NCI-H187 (cell line): ENCODE measurements around the gene DOCK11.

Experiments
- DNase-seq, 2 experiments: peaks; one replicate each; lab custom pipeline; 2025; lab: John Stamatoyannopoulos, UW

The DOCK11 gene

DNA sequence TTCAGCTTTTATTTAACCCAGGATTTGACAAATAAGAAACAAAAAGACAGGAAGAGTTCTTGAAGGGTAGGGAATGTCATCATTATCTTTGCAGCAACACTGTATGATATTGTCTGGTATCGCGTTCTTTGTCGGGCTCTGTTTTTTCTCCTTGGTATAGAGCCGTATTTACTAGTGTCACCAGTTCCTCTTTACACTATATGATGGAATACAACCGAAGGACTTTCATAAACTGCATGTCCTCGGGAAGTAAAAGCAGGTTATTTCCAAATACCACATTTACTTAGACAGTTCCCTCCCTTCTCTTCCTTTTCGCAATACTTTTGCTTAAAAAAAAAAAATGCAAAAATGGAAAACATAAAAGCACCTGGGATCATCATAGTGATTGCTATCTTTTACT, 135.2 kb downstream of the DOCK11 start:
- DNase-seq, result no peak

DNA sequence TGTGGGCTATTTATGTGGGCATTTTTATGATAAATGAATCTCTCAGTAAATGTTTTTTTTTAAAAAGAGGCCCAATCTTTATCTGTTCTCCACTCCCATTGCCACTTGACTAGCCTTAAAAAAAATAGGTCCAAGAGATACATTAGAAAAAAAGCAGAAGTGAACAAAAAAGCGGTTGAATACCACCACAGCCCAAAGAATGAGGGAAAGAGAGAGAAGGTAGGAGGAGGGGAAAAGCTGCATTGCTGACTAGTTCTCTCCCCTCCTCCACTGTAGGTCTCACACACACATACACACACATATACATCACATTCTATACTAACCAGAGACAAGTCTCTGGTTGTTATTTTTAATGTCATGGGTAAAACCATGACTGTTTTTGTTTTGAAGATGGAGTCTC, 136.0 kb downstream of the DOCK11 start:
- no peak for DNase-seq

DNA sequence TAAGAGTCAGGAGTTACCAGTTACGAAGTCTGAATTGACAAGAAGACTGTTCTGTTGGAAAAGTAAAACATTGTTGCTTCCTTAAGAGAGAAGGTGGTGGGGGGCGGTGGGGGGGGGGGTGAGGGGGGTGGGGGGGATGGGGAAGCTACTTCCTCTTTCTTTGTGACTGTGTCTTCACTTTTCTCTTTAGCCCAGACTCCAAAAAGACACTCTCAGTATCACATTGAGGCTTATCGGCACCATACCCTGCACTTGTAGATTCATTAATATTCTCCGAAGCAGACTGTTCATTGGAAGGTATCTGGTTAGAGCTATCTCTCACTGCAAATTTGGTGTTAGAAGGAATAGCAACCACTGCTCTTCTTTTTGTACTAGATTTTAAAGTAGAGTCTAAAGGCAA, 137.2 kb downstream of the DOCK11 start:
- DNase-seq, result no peak

DNA sequence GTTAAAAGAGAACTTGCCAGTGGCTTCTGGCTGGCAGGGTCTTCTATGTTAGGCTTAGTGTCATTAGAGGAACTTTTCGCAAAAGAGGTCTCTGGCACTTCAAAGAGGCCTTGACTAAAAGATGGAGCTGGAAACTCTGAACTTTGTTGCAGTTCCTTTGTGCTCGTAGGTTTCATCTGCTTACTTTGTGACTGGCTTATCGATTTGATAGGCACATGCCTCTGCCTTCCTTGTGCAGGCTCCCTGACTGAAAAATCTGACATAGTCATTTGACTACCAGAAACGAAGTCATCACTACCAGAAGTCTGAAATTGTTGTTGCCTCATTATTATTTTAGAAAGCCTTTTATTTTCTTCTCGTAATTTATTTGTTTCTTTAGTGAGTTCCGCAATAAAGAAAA, 137.9 kb downstream of the DOCK11 start:
- no peak for DNase-seq

DNA sequence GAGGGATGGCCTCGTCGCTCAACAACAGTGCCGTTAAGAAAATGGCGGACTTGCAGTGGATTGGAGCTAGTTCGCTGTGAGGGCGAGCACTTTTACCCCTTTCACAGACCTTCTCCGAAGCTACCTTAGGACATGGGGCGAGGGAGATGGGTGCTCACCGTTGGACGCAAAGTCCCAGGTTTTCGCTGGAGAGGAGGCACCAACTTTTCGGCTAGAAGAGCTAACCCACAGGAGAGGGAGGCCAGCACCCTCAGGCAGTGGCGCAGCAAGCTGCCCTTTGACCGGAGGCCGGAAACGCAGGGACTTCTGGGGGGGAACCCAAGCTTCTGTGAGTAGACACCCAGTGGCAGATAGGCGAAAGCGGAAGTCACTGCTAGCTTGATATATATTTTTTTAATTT, 138.7 kb downstream of the DOCK11 start:
- no peak for DNase-seq

DNA sequence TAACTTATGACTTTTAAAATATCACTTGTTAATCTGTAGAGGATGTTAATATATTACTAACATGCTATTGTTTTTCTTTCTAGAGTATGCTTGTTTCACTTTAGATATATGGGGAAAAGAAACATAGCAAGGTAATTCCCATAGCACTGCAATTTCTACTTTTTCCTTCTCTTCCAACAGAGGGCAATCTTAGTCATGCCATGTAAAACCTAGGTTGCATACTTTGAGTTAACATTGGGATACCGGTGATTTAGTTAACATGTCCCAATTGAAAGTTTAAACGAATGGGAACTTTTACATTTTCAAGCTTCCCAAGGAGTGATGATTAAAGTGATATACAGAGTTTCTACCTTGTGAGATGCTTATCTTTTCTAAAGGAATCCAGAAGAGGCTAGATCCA, 142.4 kb downstream of the DOCK11 start:
- DNase-seq, result no peak

DNA sequence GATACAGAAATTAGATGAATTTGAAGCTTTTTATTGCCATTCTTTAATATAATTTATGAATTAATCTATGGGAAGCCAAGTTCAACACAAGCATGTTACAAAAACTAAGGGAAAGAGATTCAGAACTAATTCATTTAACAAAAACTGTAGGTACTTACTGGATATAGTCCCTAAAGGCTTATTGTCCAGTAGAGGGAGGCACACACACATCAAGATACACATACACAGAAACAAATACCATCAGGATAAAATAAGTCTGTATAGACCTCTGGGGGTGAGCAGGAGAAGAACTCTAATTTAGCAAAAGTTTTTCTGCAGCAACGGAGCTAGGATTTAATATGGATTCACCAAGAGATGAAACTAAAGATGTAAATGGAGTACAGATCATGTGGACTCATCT, 148.8 kb downstream of the DOCK11 start:
- no peak for DNase-seq

DNA sequence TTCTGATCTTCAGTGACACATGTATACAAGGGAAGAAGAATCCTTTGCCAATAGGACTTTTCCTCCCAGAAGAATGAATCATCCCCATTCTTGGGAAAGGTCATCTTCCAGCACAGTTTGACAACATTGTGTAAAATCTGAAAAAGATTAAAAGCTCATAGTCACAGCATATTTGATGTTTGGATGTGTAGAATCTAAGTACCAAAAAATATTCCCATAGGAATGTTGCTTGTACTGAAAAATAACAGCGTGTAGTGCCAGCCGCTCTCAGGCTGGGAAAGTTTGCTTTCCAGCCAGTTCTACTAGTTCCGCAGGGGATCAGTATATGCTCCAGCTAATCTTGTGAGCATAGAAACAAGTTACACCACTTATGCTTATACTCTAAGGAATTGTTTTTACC, 157.1 kb downstream of the DOCK11 start:
- DNase-seq, result no peak

DNA sequence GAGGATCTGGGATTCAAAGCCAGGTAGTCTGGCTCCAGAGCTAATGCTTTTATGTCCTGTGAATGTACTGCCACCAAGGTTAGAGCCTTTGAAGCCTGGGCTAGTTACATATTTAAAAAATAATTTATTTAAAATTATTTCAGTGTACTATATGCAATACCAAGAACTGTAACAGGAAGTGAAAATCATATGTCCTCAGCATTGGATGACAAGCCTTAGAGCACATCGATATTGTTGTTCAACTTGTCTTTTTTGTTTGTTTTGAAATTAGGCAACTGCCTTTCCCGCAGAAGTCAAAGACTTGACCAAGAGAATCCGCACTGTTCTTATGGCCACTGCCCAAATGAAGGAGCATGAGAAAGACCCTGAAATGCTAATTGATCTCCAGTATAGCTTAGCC, 158.7 kb downstream of the DOCK11 start:
- DNase-seq, result no peak

DNA sequence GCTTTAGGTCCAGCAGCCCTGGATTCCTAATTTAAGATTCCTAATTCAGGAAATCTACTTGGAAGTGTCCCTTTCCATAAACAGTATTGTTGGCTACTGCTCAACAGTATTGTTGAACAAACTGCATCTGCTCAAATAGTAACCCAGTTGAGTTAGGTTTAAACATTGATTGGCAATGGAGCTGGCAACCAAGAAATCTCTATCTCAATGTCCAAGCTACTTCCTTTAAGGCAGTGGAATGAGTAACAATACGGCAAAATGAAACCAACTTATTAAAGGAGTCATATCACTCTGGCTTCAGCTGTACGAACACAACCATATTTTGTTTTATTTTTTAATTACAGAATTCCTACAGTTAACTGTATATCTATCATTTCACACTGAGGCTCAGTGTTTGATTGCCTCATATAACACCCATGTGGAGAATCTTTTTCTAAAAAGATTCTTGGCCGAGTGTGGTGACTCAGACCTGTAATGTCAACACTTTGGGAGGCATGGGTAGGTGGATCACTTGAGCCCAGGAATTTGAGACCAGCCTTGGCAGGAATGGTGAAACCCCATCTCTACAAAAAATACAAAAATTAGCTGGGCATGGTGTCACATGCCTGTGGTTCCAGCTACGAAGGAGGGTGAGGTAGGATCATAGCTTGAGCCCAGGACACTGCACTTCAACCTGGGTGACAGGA, 160.1 kb downstream of the DOCK11 start:
- no peak for DNase-seq

DNA sequence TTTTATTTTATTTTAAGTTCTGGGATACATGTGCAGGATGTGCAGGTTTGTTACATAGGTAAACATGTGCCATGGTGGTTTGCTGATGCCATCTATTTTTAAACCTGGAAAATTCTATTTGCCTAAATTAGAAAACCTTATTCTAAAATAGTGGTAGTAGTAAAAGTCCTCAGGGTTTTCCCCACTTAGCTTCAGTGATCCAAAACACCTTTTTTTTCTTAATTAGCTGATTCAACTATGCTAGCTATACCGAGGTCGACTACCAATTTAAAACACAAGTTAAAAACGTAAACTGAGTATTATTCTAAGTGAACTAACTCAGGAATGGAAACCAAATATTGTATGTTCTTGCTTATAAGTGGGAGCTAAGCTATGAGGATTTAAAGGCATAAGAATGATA, 161.8 kb downstream of the DOCK11 start:
- no peak for DNase-seq

DNA sequence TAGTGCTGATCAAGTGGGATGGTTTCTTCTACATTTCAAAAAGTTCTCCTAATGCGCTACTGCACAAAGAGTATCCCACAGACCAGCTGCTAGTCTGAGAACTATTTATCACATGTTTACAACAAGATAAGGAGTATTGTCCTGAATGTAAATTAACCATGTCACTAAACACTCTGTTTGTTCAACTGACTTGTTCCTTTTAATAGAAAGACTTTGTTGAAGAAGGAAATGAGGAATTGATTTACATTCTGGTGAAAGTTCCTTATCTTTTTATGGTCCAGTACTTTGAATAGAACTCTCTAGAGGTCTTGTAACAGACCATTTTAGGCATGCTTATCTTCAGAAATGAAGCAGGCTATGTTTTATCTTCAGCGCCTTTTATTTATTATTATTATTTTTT, 164.5 kb downstream of the DOCK11 start:
- DNase-seq, result no peak

DNA sequence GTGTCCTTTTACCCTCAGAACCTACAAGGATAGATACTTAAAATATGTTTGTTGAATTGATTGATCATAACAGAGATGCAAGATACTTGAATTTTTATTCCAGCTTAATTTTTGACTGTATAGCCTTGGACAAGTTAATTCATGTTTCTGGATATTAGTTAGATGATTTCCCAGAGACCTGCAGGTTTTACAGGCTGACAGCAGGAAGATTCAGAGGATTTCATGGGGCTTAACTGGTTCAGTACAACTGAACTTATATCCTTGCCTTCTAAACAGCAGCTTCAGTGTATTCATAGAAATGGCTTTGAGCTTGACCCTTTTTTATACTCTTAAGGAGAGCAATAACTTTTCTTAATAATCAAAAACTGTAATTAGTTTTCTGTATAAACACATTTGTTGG, 169.6 kb downstream of the DOCK11 start:
- DNase-seq, result no peak

DNA sequence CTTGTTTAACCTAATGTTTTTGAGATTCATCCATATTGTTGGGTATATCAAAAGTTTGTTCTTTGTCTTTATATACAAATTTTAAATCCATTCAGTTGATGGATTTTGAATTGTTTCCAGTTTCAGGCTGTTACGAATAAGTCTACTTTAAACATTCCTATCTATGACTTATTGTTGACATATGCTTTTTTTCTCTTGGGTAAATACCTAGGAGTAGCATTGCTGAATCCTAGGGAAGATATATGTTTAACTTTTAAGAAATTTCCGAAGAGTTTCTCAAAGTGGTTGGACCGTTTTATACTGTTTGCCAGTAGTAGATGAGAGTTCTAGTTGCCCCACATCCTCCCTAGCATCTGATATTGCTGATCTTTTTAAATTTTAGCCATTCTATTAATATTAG, 170.9 kb downstream of the DOCK11 start:
- DNase-seq, result no peak

DNA sequence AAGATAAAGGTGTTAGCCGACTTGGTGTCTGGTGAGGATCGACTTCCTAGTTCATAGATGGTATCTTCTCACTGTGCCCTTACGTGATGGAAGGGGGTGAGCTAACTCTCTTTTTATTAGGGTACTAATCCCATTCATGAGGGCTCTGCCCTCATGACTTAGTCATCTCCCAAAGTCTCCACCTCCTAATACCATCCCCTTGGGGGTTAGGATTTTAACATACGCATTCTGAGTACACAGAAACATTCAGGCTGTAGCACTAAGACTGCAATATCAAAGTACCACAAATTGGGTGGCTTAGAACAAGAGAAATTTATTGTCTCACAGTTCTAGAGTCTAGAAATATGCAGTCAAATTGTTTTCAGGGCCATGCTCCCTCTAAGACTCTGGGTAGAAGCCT, 173.8 kb downstream of the DOCK11 start:
- DNase-seq, result no peak

DNA sequence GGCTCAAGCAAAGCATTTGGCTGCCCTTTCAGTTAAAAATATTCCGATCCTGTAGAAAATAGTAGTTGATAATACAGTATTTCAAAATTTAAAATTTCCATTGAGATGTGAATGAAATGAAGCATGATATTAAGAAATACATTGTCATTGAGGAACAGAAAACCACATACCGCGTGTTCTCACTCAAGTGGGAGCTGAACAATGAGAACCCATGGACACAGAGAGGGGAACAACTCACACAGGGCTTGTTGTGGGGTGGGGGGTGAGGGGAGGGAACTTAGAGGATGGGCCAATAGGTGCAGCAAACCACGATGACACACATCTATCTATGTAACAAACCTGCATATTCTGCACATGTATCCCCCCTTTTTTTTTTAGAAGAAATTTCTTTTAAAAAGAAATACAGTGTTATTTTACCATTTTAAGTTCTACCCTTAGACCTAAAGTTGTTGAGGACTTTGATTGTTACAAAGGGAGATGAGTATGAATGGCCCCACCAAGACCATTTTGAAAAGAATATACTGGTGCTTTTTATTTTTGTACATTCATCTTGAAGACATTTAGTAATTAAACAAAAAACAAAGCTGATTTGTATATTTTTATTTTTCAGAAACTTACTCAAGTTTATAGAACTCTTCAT, 179.8 kb downstream of the DOCK11 start:
- DNase-seq, result no peak

DNA sequence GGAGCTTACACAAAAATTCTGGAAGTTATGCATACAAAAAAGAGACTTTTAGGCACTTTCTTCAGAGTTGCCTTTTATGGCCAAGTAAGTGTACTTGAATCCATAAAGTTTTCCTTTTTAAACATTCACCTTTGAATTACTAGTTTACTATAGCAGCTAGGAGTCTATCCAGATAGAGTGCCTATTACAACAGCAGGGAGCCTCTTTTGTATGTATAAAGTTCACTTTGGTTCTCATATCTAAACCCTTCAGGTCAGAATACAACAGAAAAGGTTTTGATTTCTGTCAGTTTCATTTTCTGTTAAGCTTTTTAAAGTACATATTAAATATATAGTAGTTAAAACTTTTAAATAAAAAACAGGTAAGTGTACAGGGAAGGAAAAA, 180.3 kb downstream of the DOCK11 start:
- no peak for DNase-seq

DNA sequence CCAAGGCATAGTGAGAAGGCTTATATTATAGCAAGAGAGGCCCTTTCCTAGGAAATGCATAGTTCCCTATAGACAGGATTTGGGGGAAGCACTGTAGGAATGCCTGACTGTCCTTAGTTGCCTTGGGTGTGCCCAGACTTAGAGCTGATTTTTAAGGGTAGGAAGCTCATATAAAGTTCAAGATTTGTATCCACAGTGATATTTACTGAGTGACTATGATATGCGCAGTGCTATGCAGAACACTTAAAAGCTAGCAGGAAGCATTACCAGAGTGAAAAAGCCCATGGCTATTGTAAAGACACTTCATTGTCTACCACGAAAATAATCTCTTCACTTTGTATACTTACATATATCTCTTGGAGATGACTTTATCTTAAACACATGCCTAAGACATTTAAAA, 181.7 kb downstream of the DOCK11 start:
- no peak for DNase-seq

DNA sequence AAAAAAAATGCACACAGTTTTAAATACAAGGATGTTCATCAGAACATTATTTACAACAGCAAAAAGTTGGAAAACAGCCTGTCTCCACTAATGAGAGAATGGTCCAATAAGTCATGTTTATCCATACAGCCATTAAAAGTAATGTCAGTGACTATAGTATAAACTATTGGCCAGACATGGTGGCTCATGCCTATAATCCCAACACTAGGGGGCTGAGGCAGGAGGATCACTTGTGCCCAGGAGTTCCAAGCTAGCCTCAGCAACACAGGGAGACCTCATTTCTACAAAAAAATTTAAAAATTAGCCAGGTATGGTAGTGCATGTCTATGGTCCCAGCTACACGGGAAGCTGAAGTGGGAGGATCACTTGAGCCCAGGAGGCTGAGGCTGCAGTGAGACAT, 183.7 kb downstream of the DOCK11 start:
- DNase-seq, result no peak

DNA sequence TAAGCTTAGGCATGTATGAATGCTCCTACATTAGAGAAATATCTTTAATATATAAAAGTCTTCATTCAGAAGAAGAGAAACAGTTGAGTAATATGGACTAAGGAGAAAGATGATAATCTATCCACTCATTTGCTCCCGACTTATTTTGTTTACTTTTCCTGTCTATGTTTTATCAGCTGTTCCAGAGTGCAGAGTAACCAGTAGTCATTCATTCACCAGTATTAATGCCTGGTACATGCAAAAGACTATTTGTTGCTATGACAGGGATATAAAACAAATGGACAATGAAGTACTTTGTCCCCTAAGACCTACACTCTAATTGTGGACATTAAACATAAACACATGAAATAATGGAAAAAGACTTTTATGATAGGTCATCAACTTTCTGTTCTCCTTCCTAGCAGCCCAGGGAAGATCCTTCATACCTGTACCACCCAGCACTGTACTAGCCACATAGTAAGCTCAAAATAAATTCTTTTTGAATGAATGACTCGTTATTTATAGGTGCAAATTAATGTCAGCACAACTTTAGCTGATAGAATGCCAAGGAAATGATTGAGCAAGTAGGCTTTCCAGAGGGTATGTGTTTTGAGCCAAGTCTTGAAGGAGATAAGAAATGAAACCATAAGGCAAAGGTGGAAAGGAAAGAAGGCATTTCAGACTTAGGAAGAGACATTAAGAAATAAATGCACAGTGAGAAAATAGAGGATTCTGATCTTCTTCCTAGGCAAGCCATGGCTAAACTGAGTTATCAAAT, 186.8 kb downstream of the DOCK11 start:
- no peak for DNase-seq

DNA sequence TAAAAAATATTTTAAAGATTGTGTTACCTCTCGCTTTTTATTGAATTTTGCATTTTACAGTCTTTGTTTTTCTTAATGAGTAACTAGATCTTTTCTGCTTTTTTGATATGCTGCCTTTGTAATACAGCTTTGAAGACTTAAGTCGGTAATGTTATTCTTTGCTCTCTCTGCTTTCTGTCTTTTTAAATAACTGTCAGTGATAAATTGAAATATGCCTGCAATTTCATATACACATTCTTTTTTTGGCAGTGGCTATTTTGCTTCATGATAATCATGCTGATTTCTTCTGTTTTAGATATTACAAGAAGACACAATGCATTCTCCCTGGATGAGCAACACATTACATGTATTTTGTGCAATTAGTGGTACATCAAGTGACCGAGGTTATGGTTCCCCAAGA, 189.8 kb downstream of the DOCK11 start:
- no peak for DNase-seq

DNA sequence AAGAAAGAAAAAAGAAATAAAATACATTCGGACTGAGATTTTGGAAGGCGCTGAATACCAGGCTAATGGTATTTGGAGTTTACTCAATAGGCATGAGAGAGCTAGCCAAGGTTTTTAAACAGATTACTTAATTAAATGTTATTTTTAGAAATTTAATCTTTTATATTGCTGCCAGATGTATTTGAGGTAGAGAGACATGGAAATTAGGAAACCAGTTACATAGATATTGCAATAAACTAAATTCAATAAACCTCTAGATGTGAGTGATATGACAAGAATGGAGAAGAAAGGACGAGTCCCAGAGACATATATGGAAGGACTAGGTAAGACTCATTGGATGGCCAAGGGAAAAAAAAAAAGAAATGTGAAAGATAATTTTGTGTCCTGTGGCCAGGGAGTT, 193.3 kb downstream of the DOCK11 start:
- no peak for DNase-seq

DNA sequence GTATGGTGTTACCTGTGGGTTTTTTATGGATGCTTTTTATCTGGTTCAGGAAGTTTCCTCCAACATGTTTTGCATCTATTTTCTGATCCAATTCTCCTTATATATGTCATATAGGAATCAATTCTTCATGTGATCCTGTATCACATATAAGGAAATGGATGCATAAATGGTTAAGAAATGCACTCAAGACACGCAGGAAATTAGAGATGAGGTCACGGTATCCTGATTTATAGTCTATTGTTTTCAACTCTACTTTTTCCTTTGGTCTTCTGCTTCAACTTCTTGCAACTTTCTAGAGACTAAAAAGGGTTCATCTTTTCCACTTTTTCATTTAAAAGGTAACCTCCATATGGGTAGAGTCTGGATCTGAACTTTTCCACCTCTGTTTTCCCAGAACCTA, 198.2 kb downstream of the DOCK11 start:
- DNase-seq, result no peak

DNA sequence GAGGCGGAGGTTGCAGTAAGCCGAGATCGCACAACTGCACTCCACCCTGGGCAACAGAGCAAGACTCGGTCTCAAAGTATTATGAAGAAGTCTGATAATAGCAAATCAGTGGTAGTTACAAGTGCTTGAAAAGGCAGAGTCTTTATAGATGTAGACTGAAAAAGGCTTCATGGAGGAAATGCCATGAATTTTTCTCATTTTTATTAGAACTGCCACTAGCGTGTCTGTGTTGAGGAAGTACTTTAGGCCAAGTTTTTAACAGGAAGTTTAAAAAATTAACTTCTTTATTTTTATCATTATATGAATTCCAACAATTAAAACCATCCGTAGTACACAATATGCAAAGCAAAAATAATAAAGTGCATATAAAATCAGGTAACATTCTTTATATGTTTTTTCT, 199.0 kb downstream of the DOCK11 start:
- no peak for DNase-seq
